Activated CD4-positive, CD25-positive, alpha-beta regulatory T cell treated with anti-CD3 and anti-CD28 coated beads, Interleukin-2, amount 50 U/mL, for 24 hours (primary cell): ENCODE measurements around the gene EXOSC5.
"Not testable (repeated sequence)": the region's sequence is repeated elsewhere in the genome, so short reads cannot be mapped to it uniquely, and the experiment has no call there.

Experiments used
- ATAC-seq, 2 donors: fragments of 150-1000 bp; cut with Tn5 transposase; one replicate each; pipeline ENCODE4 v1.10.0; 2021; ENCODE audit warnings: mild to moderate bottlenecking in 1 of 2, moderate library complexity in 1 of 2

Gene EXOSC5

DNA sequence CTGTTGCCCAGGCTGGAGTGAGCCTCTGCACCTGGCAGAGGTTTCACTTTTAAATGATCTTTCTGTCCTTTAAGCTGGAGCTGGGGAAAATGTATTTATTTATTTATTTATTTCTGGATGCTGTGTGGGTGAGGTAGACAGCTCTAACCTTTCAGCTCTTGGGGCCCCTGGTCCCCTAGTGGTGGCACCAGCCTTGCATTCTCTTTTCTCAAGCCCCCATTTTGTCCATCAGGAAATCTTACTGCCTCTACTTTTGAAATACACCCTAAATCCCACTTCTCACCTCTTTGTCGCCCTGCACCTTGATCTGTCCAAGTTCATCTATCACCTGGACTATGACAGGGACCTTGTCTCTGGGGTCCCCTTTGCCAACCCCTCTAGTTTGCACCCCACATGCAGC is 31.1 kb downstream of the EXOSC5 start:
- no peak for ATAC-seq

DNA sequence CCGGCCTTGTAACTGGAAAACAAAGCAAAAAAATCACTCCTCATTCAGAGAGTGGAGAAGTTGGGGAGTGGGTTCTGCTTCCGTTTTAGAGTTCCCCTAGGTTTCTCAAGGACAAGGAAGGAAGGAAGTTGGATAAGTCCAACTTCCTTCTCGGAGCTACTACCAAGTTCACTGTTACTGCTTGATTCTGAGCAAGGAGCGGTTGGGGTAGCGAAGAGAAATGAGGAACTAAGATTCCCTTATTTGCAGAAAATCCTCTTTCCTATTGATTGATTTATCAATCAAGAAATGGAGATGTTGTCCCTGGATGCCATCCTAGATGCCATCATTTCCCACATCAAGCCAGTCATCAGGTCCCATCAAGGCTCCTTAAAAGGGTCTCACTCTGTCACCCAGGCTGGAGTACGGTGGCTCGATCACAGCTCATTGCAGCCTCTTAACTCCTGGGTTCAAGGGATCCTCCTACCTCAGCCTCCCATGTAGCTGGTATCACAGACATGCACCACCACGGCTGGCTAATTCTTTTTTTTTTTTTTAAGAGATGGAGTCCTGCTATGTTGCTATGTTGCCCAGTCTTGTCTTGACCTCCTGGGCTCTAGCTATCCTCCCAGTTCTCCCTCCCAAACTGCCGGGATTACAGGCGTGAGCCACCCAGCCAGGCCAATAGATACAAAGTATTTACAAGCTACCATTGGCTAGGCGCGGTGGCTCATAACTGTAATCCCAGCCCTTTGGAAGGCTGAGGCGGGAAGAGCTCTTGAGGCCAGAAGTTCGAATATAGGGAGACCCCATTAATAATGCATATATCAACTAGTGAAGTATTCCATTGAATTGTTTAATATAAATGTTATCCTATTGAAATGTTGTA is 32.4 kb downstream of the EXOSC5 start:
- no peak for ATAC-seq

DNA sequence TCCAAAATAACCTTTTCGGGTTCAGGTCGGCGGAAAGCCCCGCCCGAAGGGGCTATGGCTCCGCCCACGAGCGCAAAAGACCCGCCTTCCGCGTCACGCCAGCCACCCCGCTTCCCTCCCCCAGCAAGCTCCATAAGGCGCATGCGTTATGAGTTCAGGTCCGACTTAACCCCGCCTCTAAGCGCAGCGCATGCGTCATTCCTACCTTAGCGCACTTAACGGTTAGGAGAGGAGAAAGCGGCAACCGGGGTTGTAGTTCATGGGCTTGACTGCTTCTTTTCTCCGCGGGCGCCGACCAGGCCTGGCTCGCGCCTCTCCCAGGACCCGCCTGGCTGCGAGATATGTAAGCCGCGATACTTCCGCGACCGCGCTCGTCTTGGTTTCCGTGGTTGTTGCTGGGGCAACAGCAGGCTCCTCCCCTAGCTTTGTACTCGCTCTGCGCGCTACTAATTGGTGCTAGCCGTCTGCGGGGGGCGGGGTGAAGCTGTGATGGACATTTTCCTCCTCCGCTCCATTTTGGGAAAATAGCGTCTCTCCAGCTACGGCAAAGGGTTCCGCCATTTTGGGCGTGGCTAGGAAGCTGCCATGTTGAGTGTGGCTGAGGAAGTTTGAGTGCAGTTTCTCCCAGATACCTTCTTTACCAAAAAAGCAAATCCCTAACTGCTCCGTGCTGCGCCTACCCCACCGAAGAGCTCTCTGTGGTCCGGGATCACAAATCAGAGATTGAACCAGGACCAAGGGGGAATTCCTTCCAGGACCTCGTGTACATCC is 33.2 kb downstream of the EXOSC5 start, which contains the start of gene B9D2:
B9D2 (minus strand) TSS at position 397 of the 771 bp plus-strand sequence. CDS start 630 bp downstream, outside the sequence.
- ATAC-seq, result peak; percentile 98

DNA sequence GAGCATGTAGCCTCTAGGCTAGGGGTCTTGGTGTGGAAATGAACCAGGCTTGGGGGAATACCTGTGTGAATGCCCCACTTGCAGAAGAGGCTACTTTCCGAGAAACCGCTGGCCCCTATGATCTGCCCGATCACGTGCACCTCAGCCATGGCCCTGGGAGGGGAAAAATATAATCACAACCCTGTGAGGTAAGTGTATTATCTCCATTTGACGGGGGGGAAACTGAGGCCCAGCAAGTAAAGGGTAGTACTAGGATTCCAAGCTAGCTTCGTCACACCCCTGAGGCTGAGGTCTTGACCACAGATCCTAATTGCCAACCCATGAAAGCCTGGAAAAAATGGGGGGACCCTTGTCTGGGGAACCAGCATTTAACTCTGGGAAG is 33.8 kb downstream of the EXOSC5 start:
- no peak for ATAC-seq

DNA sequence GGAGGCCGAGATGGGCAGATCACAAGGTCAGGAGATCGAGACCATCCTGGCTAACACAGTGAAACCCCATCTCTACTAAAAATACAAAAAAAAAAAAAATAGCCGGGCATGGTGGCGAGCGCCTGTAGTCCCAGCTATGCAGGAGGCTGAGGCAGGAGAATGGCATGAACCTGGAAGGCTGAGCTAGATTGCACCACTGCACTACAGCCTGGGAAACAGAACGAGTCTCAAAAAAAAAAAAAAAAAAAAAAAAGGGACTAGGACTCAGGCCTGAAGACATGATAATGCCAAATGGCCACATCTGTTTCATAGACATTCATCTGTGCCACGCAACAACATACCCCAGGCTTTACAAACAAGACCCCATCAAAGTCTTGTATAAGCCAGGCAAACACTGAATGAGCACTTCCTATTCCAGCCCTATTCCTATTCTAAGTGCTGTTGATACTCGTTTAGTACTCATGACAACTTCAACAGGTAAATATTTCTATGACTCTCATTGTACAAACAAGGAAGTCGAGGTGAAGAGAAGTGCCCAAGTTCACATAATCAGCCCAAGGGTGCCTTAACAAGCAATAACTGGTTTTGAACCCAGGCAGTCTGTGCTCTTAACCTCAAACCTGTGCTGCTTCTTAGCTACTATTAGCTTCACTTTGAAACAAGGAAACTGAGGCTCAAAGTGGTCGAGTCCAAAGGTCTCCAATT is 34.9 kb downstream of the EXOSC5 start:
- ATAC-seq, result no peak

DNA sequence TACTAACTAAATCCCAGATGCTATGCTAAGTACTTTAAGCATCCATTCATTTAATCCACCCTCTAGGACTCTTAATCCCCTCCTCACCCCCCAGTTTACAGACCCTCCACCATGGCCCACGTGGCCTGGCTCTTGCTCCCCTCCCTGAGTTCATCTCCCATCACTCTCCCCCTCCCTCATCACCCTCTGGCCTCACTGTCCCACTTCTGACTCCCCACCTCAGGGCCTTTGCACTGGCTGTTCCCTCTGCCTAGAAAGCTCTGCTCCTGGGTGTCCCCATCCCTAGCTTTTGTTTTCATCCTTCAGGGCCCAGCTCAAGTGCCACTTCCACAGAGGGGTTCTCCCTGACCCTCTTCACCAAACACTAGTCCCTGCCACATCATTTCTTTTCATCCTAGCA is 37.4 kb downstream of the EXOSC5 start:
- no peak for ATAC-seq

DNA sequence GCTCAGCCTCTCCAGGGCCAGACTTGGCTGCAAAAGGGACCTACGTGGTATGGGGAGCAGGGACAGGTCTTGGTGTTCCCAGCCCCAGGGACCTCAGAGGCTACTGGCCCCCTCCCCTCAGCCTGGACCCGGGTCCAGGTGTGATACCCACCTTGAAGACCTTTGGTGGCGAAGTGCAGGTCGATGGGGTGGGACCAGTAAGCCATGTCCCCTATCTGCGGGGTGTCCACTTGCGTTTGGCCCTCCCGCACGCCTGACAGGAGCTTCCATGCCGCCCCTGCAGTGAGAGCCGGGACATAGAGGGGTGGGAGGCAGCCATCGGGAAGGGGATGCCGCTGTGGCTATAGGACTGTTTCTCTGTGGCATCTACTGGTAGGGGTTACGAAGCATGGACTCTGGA is 39.4 kb downstream of the EXOSC5 start:
- ATAC-seq, result no peak

DNA sequence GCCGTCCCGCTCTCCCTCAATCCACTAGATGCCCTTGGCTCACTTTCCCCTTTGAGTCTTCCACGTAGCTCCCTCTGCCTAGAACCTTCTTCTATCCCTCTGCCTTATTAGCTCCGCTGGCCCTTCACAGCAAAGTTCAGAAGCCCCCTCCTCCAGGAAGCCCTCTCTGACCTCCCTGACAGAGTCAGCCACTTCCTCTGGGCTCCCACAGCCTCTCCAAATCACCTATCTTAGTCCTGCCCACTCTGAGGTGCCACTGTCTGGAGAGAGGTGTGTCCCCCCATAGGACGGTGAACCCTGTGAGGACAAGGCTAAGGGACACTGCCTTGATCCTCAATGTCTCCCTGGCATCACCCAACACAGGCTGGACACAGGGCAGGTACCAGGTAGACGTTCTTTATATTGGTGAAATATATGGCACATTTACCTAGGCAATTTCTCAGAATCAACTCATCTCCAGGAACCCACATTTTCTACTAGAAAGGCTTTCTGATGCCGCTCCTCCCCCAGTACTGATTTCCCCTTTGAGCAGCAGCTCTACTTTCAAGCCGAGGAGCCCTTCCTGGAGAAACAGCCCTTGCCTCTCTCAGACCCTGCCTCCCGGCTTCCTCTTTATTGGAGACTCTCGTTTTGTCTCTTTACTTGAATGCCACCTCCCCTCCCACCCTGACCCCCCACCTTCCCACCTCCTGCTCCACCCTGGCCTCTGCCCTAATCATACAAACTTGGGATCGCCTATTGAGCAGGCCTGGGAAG is 40.0 kb downstream of the EXOSC5 start:
- no peak for ATAC-seq

DNA sequence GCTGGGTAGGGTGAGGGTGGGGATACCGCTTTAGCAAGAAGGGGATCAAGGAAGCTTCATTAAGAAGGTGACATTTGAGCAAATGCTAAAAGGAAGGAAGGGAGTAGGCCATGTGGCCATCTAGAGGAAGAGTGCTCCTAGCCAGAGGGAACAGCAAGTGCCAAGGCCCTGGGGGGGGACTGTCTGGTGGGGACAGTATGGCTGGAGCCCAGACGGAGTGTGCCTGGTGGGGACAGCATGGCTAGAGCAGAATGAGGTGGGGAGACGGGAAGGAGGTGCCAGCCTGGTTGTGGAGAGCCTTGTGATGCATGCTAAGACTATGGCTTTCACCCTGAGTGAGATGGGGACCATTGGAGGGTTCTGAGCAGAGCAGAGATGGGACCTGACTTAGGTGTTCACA is 41.4 kb downstream of the EXOSC5 start:
- no peak for ATAC-seq

DNA sequence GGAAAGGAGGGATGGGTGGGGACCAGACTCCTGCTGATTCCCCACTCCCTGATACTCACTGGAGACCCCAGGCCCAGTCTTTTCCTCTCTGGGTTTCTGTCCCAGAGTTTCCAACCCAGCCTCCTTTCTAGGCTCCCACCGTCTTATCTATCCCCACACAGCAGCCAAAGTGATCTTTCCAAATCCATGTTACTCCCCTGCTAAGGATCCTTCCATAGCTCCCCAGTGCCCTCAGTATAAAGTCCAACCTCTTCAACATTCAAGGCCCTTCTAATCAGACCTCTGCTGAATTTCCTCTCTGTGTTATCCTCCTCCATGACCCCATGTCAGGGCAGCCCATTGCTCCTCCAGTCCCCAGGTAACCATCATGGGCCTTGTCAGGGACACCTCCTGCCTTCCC is 42.1 kb downstream of the EXOSC5 start:
- no peak for ATAC-seq

DNA sequence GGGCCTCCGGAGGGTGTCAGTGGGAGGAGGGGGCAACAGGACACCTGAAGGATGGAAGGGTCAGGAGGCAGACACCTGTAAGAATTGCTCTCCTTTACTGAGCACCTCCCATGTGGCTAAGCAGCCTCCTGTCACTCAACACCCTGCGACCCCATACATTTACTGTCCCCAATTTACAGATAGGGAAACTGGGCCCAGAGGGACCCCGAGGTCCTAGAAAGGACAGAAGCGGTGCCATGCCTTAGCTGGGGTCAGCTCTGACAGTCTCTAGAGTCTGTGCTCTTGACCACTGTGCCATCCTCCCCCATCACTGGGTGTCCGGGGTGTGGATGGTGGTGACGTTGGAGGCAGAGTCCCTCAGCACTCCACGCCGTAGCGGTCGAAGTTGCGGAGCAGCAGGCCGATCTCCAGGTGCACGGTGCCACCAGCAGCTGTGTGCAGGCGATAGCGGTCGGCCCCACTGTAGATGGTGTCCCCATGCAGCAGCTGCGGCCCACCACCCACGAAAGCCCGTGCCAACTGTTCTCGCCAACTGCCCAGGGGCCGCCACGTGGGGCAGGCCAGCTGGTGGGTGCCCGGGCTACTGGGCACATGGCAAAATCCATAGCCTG is 42.7 kb downstream of the EXOSC5 start:
- ATAC-seq, result no peak

DNA sequence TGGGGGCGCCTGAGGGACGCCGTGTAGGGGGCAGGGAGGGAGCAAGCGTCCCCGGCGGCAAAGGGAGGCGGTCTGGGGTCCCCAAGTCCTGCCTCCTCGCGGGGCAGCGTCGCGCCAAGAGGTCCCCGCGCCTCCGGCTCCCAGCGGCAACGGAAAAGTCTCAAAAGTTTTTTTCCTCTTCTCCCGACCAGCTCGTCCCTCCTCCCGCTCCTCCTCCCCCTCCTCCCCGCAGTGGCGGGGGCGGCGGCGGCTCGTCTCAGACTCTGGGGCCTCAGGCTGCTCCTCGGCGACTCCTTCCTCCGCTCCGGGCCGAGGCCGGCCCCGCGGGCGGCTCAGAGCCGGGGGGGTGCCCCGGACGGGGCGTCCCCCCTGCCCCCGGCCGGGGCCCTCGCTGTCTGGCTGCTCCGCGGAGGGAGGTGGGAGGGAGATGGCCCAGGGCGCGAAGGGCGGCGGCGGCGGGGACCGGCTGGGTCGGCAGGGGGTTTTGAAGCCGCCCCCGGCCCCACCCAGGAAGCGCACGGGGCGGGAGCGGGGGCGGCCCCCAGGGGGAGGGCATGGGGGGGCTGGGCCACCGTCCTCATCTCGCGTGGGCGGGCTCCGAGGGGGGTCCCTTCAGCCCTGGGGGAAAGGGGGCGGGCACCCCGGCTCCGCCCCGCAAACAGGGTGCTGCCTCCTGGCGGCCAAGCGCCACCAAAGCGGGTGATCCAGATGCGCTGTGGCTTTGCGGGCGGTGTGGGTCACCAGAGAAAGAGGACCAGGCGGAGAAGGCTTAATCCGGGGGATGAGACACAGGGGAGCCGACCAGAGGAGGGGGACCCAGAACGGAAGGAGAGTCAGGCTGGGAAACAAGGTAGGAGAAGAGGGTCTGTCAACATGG is 43.5 kb downstream of the EXOSC5 start, which contains the start of gene TGFB1:
TGFB1 (minus strand) TSS at position 457 of the 877 bp plus-strand sequence. CDS start 878 bp downstream, outside the sequence.
- peak; percentile 39 to 40 for ATAC-seq

DNA sequence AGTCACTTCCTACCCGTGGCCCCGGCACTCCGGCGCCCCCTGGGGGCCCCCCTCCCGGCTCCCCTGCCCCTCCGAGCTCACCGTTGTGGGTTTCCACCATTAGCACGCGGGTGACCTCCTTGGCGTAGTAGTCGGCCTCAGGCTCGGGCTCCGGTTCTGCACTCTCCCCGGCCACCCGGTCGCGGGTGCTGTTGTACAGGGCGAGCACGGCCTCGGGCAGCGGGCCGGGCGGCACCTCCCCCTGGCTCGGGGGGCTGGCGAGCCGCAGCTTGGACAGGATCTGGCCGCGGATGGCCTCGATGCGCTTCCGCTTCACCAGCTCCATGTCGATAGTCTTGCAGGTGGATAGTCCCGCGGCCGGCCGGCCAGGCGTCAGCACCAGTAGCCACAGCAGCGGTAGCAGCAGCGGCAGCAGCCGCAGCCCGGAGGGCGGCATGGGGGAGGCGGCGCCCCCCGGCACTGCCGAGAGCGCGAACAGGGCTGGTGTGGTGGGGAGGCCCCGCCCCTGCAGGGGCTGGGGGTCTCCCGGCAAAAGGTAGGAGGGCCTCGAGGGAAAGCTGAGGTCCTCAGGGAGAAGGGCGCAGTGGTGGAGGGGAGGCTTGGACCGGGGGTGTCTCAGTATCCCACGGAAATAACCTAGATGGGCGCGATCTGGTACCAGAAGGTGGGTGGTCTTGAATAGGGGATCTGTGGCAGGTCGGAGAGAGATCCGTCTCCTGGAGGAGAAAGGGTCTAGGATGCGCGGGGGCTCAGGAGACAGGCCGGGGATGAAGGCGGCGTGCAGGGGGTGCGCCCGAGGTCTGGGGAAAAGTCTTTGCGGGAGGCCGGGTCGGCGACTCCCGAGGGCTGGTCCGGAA is 44.3 kb downstream of the EXOSC5 start:
- peak; percentile 23 to 30 for ATAC-seq

DNA sequence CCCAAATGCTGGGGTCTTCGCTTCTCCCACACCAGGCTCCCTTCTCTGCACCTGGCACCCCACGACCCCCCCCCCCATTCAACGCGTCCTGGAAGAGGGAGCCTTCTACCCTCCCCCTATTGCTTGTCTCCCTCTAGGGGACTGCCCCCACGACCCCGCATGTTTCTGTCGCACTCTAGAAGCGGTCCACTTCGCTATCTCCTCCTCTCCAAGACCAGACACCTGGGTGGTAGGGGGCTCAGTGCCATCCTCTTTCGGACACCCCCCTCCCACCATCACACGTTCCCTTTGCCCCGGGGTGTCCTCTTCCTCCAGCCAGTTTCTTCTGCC is 44.9 kb downstream of the EXOSC5 start:
- no peak for ATAC-seq

DNA sequence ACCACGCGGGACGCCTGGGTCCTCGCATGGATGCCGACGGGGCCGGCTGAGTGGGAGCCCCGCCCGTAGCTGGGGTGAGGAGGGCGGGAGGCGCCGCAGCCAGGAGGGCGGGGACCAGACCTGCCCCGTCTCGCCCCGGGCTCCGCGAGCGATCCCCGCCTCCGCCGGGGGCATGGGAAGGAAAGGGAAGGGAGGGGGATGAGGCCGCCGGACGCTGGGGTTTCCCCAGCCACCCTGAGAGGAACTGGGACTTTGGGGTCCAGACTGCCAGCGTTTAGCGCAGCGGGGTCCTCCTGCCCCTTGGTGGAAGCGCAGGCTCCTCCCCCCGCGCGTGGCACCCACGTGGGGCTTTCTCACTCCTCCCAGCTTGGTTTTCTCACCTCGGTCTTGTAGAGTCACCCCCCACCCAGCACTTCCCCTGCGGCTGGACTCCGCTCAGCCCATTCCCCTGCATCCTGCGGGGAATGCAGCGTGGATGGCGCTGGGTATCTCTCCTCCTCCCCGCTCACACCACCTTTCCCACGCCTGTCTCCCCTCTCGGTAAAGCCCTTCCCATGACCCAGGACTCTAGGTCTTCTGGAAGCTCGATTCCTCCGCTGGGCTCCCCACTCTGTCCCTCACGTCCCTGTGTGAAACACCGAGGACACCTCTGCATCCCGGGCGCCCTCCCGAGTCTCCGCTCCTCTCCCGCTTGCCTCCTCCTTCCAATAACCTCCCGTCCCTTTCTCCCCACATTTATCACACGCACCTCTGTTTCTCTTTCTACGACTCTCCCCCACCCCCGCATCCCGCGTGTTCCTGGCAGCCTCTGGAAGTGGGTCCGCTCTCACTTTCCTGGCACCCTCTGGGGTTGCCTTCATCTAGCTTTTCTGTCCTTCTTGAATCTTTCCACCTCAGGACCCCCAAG is 45.6 kb downstream of the EXOSC5 start:
- peak; percentile 64 to 69 for ATAC-seq

DNA sequence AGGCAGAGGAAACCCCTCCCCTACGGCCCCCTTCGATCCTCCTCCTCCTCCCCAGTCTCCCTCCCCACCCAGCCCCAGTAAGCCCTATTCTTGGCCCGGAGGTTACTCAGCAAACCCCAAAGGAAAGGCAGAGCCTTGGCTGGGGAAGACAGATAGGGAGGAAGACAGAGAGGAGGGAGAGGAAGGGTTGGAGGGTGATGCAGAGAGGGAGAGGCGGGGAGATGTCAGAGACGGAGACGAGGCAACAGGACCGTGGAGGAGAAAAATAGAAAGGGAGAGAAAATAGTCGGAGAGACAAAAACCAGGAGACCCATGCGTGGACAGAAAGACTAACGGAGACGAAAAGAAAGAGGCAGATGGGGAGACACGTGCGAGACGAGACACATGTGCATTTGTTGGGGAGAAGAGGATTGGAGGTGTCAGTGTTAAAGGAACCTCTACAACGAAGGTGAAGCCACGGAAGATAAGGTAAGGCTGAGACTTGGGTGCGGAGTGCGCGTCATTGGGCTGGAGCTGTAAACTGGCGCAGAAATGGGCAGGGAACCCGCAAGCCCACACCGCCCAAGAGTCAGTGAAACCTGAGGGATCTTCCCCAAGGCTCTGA is 46.3 kb downstream of the EXOSC5 start:
- peak; percentile 5 to 12 for ATAC-seq

DNA sequence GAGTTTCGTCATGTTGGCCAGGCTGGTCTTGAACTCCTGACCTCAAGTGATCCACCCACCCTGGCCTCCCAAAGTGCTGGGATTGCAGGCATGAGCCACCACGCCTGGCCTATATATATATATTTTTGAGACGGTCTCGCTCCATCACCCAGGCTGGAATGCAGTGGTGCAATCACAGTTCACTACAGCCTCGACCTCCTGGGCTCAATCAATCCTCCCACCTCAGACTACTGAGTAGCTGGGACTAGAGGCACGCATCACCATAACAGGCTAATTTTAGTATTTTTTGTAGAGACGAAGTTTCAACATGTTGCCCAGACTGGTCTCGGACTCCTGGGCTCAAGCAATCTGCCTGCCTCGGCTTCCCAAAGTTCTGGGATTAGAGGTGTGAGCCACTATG is 50.2 kb downstream of the EXOSC5 start:
- not testable (repeated sequence) for ATAC-seq

DNA sequence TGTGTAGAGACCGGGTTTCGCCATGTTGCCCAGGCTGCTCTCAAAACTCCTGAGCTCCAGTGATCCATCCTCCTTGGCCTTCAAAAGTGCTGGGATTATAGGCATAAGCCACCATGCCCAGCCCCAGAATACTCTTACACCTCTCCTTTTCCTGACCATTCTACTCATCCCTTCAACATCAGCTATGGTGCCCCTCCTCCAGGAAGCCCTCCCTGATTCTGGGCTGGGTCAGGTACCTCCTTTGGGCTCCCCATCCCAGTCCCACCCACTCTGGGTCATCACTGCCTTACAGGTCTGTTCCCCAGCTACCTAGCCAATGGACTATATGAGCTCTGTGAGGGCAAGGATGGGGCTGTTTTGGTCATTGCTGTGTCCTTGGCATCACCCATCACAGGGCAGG is 53.0 kb downstream of the EXOSC5 start:
- ATAC-seq, result no peak
